Measurements from ENCODE around the gene ALKBH5.
"Not testable (repeated sequence)": the region's sequence is repeated elsewhere in the genome, so short reads cannot be mapped to it uniquely, and the experiment has no call there.

The ALKBH5 gene

GRCh38 chr17:18185832-18186626 lies 2.4 kb downstream of the ALKBH5 start:
- no peak for DNase-seq (ENCODE audit: low read depth)

- peak; percentile 48 for DNase-seq (ENCODE audit: low read depth)
Measured at GRCh38 chr17:18186627-18186982, 3.0 kb downstream of the ALKBH5 start.

- no peak for DNase-seq (ENCODE audit: low read depth)
Measured at GRCh38 chr17:18187226-18187625, 3.6 kb downstream of the ALKBH5 start.

- peak; percentile 75 for DNase-seq (ENCODE audit: low read depth)
Measured at GRCh38 chr17:18187821-18188761, 4.5 kb downstream of the ALKBH5 start.

- peak; percentile 34 for DNase-seq (ENCODE audit: low read depth)
Measured at GRCh38 chr17:18190628-18191235, 7.1 kb downstream of the ALKBH5 start.

GRCh38 chr17:18191236-18191667 lies 7.6 kb downstream of the ALKBH5 start:
- peak; percentile 46 for DNase-seq (ENCODE audit: low read depth)

GRCh38 chr17:18191967-18192366 lies 8.3 kb downstream of the ALKBH5 start:
- DNase-seq (ENCODE audit: low read depth) = no peak

- DNase-seq (ENCODE audit: low read depth) = no peak
Measured at GRCh38 chr17:18194394-18194793, 10.8 kb downstream of the ALKBH5 start.

GRCh38 chr17:18194804-18195203 lies 11.2 kb downstream of the ALKBH5 start:
- no peak for DNase-seq (ENCODE audit: low read depth)

- no peak for DNase-seq (ENCODE audit: low read depth)
Measured at GRCh38 chr17:18195246-18195645, 11.6 kb downstream of the ALKBH5 start.

- DNase-seq (ENCODE audit: low read depth) = no peak
Measured at GRCh38 chr17:18197535-18198194, 14.0 kb downstream of the ALKBH5 start.

- DNase-seq (ENCODE audit: low read depth) = no peak
Measured at GRCh38 chr17:18198530-18198929, 14.9 kb downstream of the ALKBH5 start.

GRCh38 chr17:18201108-18201507 lies 17.5 kb downstream of the ALKBH5 start:
- no peak for DNase-seq (ENCODE audit: low read depth)

- DNase-seq (ENCODE audit: low read depth) = no peak
Measured at GRCh38 chr17:18203308-18203707, 19.7 kb downstream of the ALKBH5 start.

- no peak for DNase-seq (ENCODE audit: low read depth)
Measured at GRCh38 chr17:18205861-18206260, 22.2 kb downstream of the ALKBH5 start.

GRCh38 chr17:18206962-18207361 lies 23.3 kb downstream of the ALKBH5 start:
- DNase-seq (ENCODE audit: low read depth) = no peak

- no peak for DNase-seq (ENCODE audit: low read depth)
Measured at GRCh38 chr17:18208092-18208491, 24.5 kb downstream of the ALKBH5 start.

- no peak for DNase-seq (ENCODE audit: low read depth)
Measured at GRCh38 chr17:18213666-18214270, 30.1 kb downstream of the ALKBH5 start.

- DNase-seq (ENCODE audit: low read depth) = not testable (repeated sequence)
Measured at GRCh38 chr17:18216906-18217305, 33.3 kb downstream of the ALKBH5 start.

GRCh38 chr17:18217412-18218015 lies 33.9 kb downstream of the ALKBH5 start:
- DNase-seq (ENCODE audit: low read depth) = peak; percentile 36

- peak; percentile 81 for DNase-seq (ENCODE audit: low read depth)
Measured at GRCh38 chr17:18218756-18219415, 35.3 kb downstream of the ALKBH5 start.
